GM12878 (cell line): Measurements from ENCODE around the gene BLOC1S4. TPM values are rescaled to one million over a fixed set of nuclear protein-coding genes. Genes with fewer than 3 reads are reported as not detected.

ENCODE experiments used
- ATAC-seq: fragments of 200-7000 bp; cut with Tn5 transposase; 3 replicates; pipeline ENCODE4 v1.9.1; 2020; ENCODE audit warnings: mild to moderate bottlenecking, moderate library complexity
- BruUV-seq: library from RNA; stranded (reverse); fragments of 400-500 nt; replicated peaks from 2 replicates; lab custom pipeline; 2021; lab: Mats Ljungman, UMichigan
- CTCF ChIA-PET: fragments of 300-600 bp; sonication (Branson Sonifier 250); formaldehyde crosslinking; extraction: SDS; loops from one replicate; lab custom pipeline; 2021; ENCODE audit warnings: inconsistent platforms; lab: Yijun Ruan, JAX
- POLR2A ChIA-PET: fragments of 350-600 bp; formaldehyde crosslinking; extraction: SDS; loops from one replicate; lab custom pipeline; 2021; ENCODE audit warnings: inconsistent platforms; lab: Charles Lee
- RAD21 ChIA-PET: fragments of 300-600 bp; sonication (Branson Sonifier 250); formaldehyde crosslinking; loops from one replicate; lab custom pipeline; 2023; ENCODE audit warnings: antibody characterized with exemption; ENCODE audit not compliant: unreplicated experiment; lab: Charles Lee
- SMC1A ChIA-PET: fragments of 300-600 bp; sonication (Branson Sonifier 250); formaldehyde crosslinking; loops from one replicate; lab custom pipeline; 2023; ENCODE audit not compliant: unreplicated experiment, uncharacterized antibody; lab: Charles Lee
- DNase-seq: peaks from one replicate; pipeline ENCODE4 v3.0.0-alpha.2; 2011; ENCODE audit warnings: low read depth, low spot score
- FAIRE-seq: peaks from 3 replicates; lab custom pipeline; 2011; peaks lifted over from hg19 to GRCh38; lab: Jason Lieb, UNC
- H2AFZ ChIP-seq: 2 replicates; pipeline ENCODE4 v1.6.0; 2011; ENCODE audit warnings: low read depth, low read length, control low read depth; ENCODE audit not compliant: control insufficient read depth
- H3K27ac ChIP-seq: 2 replicates; pipeline ENCODE4 v1.5.1; 2011; ENCODE audit warnings: control low read depth; ENCODE audit not compliant: control insufficient read depth, insufficient read depth
- H3K27me3 ChIP-seq, 2 experiments: replicated peaks in 1 of 2; 2 replicates each; pipeline versions ENCODE4 v1.6.0 to v1.6.1; 2011; ENCODE audit warnings: low read length in 1 of 2; ENCODE audit not compliant: control insufficient read depth in 2 of 2, insufficient read depth in 2 of 2
- H3K36me3 ChIP-seq, 2 experiments: 2 replicates each; pipeline ENCODE4 v1.5.1; 2011; ENCODE audit warnings: low read length in 1 of 2; ENCODE audit not compliant: control insufficient read depth in 2 of 2, insufficient read depth in 2 of 2
- H3K4me1 ChIP-seq: 2 replicates; pipeline ENCODE4 v1.6.1; 2011; ENCODE audit warnings: mild to moderate bottlenecking, low read length, moderate library complexity, mixed read lengths; ENCODE audit not compliant: control insufficient read depth, insufficient read depth
- H3K4me2 ChIP-seq: 2 replicates; pipeline ENCODE4 v1.6.0; 2011; ENCODE audit warnings: control low read depth; ENCODE audit not compliant: control insufficient read depth, insufficient read depth
- H3K4me3 ChIP-seq: fragments of 200-600 bp; sonication (generic); 2 replicates; pipeline ENCODE4 v1.5.1; 2016
- H3K79me2 ChIP-seq: 2 replicates; pipeline ENCODE4 v1.6.0; 2011; ENCODE audit warnings: low read length; ENCODE audit not compliant: control insufficient read depth, insufficient read depth
- H3K9ac ChIP-seq: 2 replicates; pipeline ENCODE4 v1.8.0; 2011; ENCODE audit warnings: low read length, control low read depth, mixed read lengths; ENCODE audit not compliant: control insufficient read depth, insufficient read depth
- H3K9me3 ChIP-seq: replicated peaks from 3 replicates; pipeline ENCODE4 v1.5.1; 2011; ENCODE audit warnings: mild to moderate bottlenecking, low read length; ENCODE audit not compliant: control insufficient read depth, insufficient read depth
- H4K20me1 ChIP-seq: 2 replicates; pipeline ENCODE4 v1.6.0; 2011; ENCODE audit not compliant: control insufficient read depth, insufficient read depth
- IRF3 ChIP-seq: fragments of 450-650 bp; IDR thresholded peaks from 2 replicates; pipeline ENCODE4 v1.6.1; 2014; ENCODE audit warnings: mild to moderate bottlenecking
- MLLT1 ChIP-seq: fragments of 450-650 bp; IDR thresholded peaks from 2 replicates; pipeline ENCODE4 v1.6.1; 2016; ENCODE audit warnings: mild to moderate bottlenecking
- RBBP5 ChIP-seq: fragments of 200-600 bp; sonication (generic); conservative IDR thresholded peaks from 2 replicates; pipeline ENCODE4 v1.6.1; 2016
- SIX5 ChIP-seq: IDR thresholded peaks from 2 replicates; pipeline ENCODE4 v1.6.1; 2011; ENCODE audit warnings: mild to moderate bottlenecking, low read depth, low read length, moderate library complexity; ENCODE audit not compliant: severe bottlenecking
- SKIL ChIP-seq: fragments of 450-650 bp; IDR thresholded peaks from 2 replicates; pipeline ENCODE4 v1.6.1; 2017; ENCODE audit warnings: mild to moderate bottlenecking, low read depth, inconsistent platforms; ENCODE audit not compliant: poor library complexity, severe bottlenecking
- USF2 ChIP-seq: IDR thresholded peaks from 2 replicates; pipeline ENCODE4 v1.6.1; 2011; ENCODE audit warnings: low read depth, low read length, improper control_type of control experiment, borderline replicate concordance
- WGBS: methylation state at CpG from one replicate; pipeline ENCODE4 v1.1.6; 2016; ENCODE audit warnings: low lambda C conversion rate; ENCODE audit not compliant: insufficient replicate concordance, insufficient coverage; ENCODE audit errors: missing lambda C conversion rate; 5-methylcytosine and 5-hydroxymethylcytosine counted together
- in situ Hi-C: fragments of 300-500 bp; cut with MboI; formaldehyde crosslinking; loops from 9 replicates; pipeline ENCODE4 v1.14.3; 2018; ENCODE audit warnings: mixed read lengths
- intact Hi-C: fragments of 100-400 bp; cut with micrococcal nuclease; formaldehyde crosslinking; loops from one replicate; pipeline ENCODE4 v1.14.2; 2022; ENCODE audit not compliant: unreplicated experiment
- polyA plus RNA-seq, 11 experiments: library from polyadenylated mRNA; depleted of rRNA in 4 of 11; unstranded in 6 of 11; stranded (reverse) in 5 of 11; fragments of >200 nt; fragmentation: Nextera tagmentation in 4 of 11; fragmentation: Illumina TruSeq in 1 of 11; extraction: Ambion mirVana in 4 of 11; extraction: Trizol in 1 of 11; gene quantifications; 1 replicate in 1 of 11; 2 replicates in 10 of 11; pipeline versions ENCODE4 v1.2.1 to v1.2.3, GENCODE V29; 2011 to 2016; ENCODE audit warnings: inconsistent platforms in 2 of 11, missing spikeins in 2 of 11, low read depth in 1 of 11
- total RNA-seq, 4 experiments: library from RNA; depleted of rRNA in 3 of 4; stranded (reverse); fragments of >200 nt in 3 of 4; fragmentation: Illumina TruSeq in 1 of 4; extraction: Trizol in 1 of 4; gene quantifications; 2 replicates each; pipeline versions ENCODE4 v1.2.1 to v1.2.3, GENCODE V29; 2013 to 2021

The BLOC1S4 gene
- total and polyA plus RNA-seq, 10 of the 15 experiments (the other 5 are each of a cell fraction or from before 2014, with no cell fraction given) = 2.7 to 23.8 (median 9.5) TPM

GRCh38 chr4:6715704-6716017, 313 bp upstream of the BLOC1S4 start (continued):
- TF ChIP-seq RBBP5 = no peak
- TF ChIP-seq MLLT1 = 0 out of 2 replicates have a peak, but pooled peaks have one; percentile 43
- TF ChIP-seq IRF3 = no peak
- TF ChIP-seq SKIL = no peak

- no peak for TF ChIP-seq USF2
- peak; percentile 1 for TF ChIP-seq SIX5
- FAIRE-seq = no peak
- ChIA-PET SMC1A (interaction anchor here (0.7 to 6.2 kb wide), 21 partner anchors 10 to 350 kb away, joined by 3 to 153 read pairs (median 4); partner anchors contain the start of gene GRPEL1), POLR2A (interaction anchor here (0.6 to 2.1 kb wide), 13 partner anchors 15 to 356 kb away, joined by 3 to 9 read pairs (median 3); partner anchors contain the start of gene GRPEL1), CTCF (interaction anchor here (0.7 to 9.8 kb wide), 22 partner anchors 8 to 366 kb away, joined by 3 to 277 read pairs (median 4); partner anchors contain the start of gene GRPEL1), RAD21 (interaction anchor here (0.6 to 7.4 kb wide), 18 partner anchors 10 to 448 kb away, joined by 3 to 155 read pairs (median 4); partner anchors contain the start of genes GRPEL1 and TBC1D14)
- Histone ChIP-seq H2AFZ (no peak overlapping the region), H3K4me2 (peak overlapping the region; percentile 66), H3K4me1 (peaks cover 7% of the 10 kb centered on the region), H3K27ac (peak overlapping the region; percentile 81), H4K20me1 (peaks cover 3% of the 10 kb centered on the region; the same call in 1 of the 2 replicates), H3K36me3 (no peaks in the 10 kb centered on the region), H3K79me2 (peaks cover 18% of the 10 kb centered on the region), H3K27me3 (no peaks in the 10 kb centered on the region), H3K9ac (peak overlapping the region; percentile 90), H3K9me3 (no peaks in the 10 kb centered on the region; the same call in 2 of the 3 replicates), H3K4me3 (peak overlapping the region; percentile 92)
- no peak for ATAC-seq
- DNase-seq = no peak
- 24% methylated on average over 7 of the region's 7 CpGs for WGBS
- no TSS peak for BruUV-seq
- in situ Hi-C loops = no loop called here
- intact Hi-C loops = loop anchor here (1.0 to 5.0 kb wide), 4 partner anchors 42 to 270 kb away; partner anchors contain the start of gene KIAA0232
Measured at GRCh38 chr4:6716958-6717655, 1.1 kb downstream of the BLOC1S4 start.
